HepG2 (cell line): Measurements from ENCODE around the gene IRS1.

ENCODE experiments used
- AFF4 ChIP-seq: sonication (generic); formaldehyde crosslinking; IDR thresholded peaks from 2 replicates; pipeline ENCODE4 v1.4.0; 2020; ENCODE audit warnings: missing genetic modification reagents
- CENPT ChIP-seq: sonication (generic); formaldehyde crosslinking; IDR thresholded peaks from 2 replicates; pipeline ENCODE4 v1.8.0; 2022; ENCODE audit warnings: low read depth, mild to moderate bottlenecking, moderate library complexity, missing genetic modification reagents
- CTCF ChIP-seq: sonication (generic); formaldehyde crosslinking; IDR thresholded peaks from 2 replicates; pipeline ENCODE4 v1.5.0; 2020; ENCODE audit warnings: mild to moderate bottlenecking, missing genetic modification reagents, moderate library complexity
- EED ChIP-seq: sonication (generic); formaldehyde crosslinking; IDR thresholded peaks from 2 replicates; pipeline ENCODE4 v1.5.0; 2020; ENCODE audit warnings: mild to moderate bottlenecking, missing genetic modification reagents
- HNRNPK ChIP-seq: fragments of 200-400 bp; formaldehyde crosslinking; IDR thresholded peaks from 2 replicates; pipeline ENCODE4 v1.6.1; 2018; ENCODE audit warnings: low read length, low read depth, moderate library complexity, mild to moderate bottlenecking; ENCODE audit not compliant: poor library complexity, severe bottlenecking
- MLLT10 ChIP-seq: sonication (generic); formaldehyde crosslinking; IDR thresholded peaks from 2 replicates; pipeline ENCODE4 v1.4.0; 2020; ENCODE audit warnings: missing genetic modification reagents
- NFE2L1 ChIP-seq: sonication (generic); formaldehyde crosslinking; IDR thresholded peaks from 2 replicates; pipeline ENCODE4 v1.4.0; 2020; ENCODE audit warnings: missing genetic modification reagents, mild to moderate bottlenecking, borderline replicate concordance
- NR1H2 ChIP-seq: sonication (generic); formaldehyde crosslinking; IDR thresholded peaks from 2 replicates; pipeline ENCODE4 v1.8.1; 2022; ENCODE audit warnings: low read depth, missing genetic modification reagents, borderline replicate concordance
- PLRG1 ChIP-seq: fragments of 450-650 bp; conservative IDR thresholded peaks from 2 replicates; pipeline ENCODE4 v1.6.1; 2016
- RFX1 ChIP-seq: fragments of 450-650 bp; IDR thresholded peaks from 2 replicates; pipeline ENCODE4 v1.6.1; 2017
- ZNF33A ChIP-seq: sonication (generic); formaldehyde crosslinking; IDR thresholded peaks from 2 replicates; pipeline ENCODE4 v1.5.1; 2020; ENCODE audit warnings: missing genetic modification reagents, mild to moderate bottlenecking, moderate library complexity, borderline replicate concordance

DNA sequence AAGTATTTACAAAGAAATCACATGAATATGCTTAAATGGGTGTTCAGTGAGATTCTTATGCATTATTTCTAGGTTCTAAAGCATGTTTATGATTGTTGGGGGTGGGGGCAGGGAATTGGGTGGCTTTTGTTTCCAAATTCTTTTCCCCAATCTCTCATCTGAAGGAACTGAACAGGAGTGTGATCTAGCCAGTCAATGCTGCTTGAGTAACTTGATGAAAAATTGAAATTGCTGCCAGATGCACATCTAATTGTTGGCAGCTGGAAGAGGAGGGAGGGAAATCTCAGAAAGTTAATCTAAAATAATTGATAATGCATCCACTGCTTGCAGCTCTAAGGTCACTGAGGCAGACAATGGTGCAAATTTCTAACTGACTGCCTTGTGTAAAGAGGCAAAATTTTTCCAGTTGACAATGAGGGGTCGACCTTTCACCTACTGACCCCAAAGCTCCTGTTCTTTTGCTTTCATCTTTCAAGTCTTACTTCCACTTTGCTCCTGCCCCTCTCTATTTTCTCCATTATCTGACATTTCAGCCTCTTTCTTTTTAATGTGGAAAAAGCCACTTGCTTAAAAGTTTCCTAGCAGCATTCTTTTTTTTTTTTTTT lies 53.3 kb downstream of the IRS1 start:
- no peak for TF ChIP-seq AFF4 (CRISPR knock-in tag)
- TF ChIP-seq CTCF (CRISPR knock-in tag): no peak
- no peak for TF ChIP-seq ZNF33A (CRISPR knock-in tag)
- TF ChIP-seq HNRNPK: no peak
- no peak for TF ChIP-seq NFE2L1 (CRISPR knock-in tag)
- TF ChIP-seq EED (CRISPR knock-in tag): no peak
- TF ChIP-seq RFX1: no peak
- no peak for TF ChIP-seq PLRG1
- TF ChIP-seq MLLT10: no peak
- no peak for TF ChIP-seq NR1H2 (CRISPR knock-in tag)
- TF ChIP-seq CENPT (CRISPR knock-in tag): no peak
